OCI-LY1 (cell line): Measurements from ENCODE around the gene KCNH8.

Experiments
- EZH2 ChIP-seq: fragments of 200-600 bp; sonication (generic), shearing (Covaris generic); IDR thresholded peaks from 2 replicates; pipeline ENCODE4 v1.8.0; 2017; ENCODE audit warnings: borderline replicate concordance, mixed run types, mild to moderate bottlenecking, antibody characterized with exemption, low read length, moderate library complexity, mixed read lengths
- TF ChIP-seq, protein P1 (sequence below): fragments of 200-600 bp; sonication (generic), shearing (Covaris generic); IDR thresholded peaks from 2 replicates; pipeline ENCODE4 v1.5.1; 2017; ENCODE audit warnings: mild to moderate bottlenecking, antibody characterized with exemption, low read length, moderate library complexity, mixed read lengths

- TF ChIP-seq, protein P1, sequence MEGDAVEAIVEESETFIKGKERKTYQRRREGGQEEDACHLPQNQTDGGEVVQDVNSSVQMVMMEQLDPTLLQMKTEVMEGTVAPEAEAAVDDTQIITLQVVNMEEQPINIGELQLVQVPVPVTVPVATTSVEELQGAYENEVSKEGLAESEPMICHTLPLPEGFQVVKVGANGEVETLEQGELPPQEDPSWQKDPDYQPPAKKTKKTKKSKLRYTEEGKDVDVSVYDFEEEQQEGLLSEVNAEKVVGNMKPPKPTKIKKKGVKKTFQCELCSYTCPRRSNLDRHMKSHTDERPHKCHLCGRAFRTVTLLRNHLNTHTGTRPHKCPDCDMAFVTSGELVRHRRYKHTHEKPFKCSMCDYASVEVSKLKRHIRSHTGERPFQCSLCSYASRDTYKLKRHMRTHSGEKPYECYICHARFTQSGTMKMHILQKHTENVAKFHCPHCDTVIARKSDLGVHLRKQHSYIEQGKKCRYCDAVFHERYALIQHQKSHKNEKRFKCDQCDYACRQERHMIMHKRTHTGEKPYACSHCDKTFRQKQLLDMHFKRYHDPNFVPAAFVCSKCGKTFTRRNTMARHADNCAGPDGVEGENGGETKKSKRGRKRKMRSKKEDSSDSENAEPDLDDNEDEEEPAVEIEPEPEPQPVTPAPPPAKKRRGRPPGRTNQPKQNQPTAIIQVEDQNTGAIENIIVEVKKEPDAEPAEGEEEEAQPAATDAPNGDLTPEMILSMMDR = peak; percentile 87
- no peak for TF ChIP-seq EZH2
Observed at GRCh38 chr3:19543212-19543841, 395.0 kb downstream of the KCNH8 start.
